Fibroblast of skin of scalp (primary cell): ENCODE data around the gene PRKG1.
"Not testable (repeated sequence)": the region's sequence is repeated elsewhere in the genome, so short reads cannot be mapped to it uniquely, and the experiment has no call there.

Experiments used
- DNase-seq: peaks from one replicate; pipeline ENCODE4 v3.0.0-alpha.2; 2013

PRKG1 gene

DNA sequence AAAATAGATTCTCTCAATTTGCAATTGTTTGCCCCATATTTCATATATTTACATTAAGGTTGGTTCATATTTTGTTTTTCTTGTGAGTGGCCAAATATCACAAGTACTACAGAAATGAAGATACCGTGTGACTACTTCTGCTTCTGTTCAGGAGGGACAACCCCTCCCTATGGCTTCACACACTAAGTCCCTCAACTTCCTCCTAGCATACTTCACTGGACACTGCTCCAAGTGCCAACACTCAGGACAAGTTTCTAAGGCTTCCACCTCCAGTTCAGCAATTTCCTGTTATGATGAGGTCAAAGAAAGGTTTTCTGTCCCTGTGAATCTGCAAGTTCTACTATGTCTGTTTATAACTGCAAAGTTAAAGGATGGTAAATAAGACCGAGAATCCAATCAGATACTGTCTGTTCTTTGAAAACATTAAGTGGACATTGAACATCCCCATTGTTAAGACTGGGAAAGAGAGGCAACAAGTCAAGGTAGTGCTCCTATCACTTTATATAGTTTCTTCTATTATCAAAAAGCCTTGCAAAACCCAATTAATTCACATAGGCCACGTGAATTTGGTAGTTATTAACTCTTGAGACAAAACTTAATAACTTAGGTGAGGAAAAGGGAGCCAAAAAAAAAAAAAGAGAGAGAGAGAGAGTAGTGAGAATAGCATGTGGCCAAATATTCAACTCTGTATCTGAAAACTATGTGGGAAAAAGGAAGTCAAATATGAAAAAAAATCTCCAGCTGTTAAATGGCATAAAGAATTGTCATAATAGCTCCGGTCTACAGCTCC, 1158.5 kb downstream of the PRKG1 start:
- DNase-seq, result no peak

DNA sequence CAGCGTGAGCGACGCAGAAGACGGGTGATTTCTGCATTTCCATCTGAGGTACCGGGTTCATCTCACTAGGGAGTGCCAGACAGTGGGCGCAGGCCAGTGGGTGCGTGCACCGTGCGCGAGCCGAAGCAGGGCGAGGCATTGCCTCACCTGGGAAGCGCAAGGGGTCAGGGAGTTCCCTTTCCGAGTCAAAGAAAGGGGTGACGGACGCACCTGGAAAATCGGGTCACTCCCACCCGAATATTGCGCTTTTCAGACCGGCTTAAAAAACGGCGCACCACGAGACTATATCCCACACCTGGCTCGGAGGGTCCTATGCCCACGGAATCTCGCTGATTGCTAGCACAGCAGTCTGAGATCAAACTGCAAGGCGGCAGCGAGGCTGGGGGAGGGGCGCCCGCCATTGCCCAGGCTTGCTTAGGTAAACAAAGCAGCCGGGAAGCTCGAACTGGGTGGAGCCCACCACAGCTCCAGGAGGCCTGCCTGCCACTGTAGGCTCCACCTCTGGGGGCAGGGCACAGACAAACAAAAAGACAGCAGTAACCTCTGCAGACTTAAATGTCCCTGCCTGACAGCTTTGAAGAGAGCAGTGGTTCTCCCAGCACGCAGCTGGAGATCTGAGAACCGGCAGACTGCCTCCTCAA, 1159.2 kb downstream of the PRKG1 start:
- DNase-seq, result not testable (repeated sequence)

DNA sequence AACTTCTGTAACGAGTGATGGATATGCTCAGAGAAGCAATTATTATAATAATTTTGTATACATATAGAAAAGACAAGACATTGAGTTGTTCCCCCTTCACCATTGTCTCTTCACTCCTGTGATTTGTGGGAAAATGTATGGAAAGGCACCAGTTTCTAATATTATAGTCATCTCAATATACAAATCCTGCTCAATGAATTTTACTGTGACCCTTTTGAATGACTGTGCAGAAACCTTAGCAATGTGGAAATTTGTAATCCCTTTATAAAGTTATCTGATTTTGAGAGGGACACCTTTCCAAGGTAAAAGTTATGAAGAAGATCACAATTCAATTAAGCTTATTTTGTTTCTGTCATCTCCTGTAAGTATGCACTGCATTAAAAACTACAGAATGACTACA, 1165.5 kb downstream of the PRKG1 start:
- no peak for DNase-seq

DNA sequence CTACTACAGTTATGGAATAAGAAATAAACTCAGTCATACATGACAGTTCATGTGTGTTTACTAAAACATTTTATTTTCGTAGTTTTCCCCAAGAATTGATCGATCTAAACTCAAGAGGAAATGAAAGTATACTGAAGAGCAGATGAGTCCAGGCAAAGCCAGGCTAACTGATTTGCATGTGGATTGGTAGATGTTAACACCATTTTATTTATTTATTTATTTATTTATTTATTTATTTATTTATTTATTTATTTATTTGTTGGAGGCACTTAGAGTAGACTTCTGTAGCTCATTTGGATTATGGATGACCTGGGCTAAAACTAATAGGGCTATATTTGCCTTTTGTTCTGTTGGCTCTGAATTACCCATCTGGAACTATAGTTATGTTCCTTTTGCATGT, 1171.3 kb downstream of the PRKG1 start:
- no peak for DNase-seq

DNA sequence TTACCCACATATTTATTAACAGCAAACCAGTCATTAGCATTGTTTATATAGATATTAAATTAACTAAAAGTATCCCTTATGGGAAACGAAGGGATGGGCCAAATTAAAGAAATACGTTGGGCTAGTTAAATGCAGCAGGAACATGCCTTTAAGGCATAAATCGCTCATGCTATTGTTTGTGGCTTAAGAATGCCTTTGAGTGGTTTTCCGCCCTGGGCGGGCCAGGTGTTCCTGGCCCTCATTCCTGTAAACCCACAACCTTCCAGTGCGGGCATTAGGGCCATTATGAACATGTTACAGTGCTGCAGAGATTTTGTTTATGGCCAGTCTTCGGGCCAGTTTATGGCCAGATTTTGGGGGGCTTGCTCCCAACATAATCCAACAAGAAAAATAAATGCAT, 1173.6 kb downstream of the PRKG1 start:
- not testable (repeated sequence) for DNase-seq

DNA sequence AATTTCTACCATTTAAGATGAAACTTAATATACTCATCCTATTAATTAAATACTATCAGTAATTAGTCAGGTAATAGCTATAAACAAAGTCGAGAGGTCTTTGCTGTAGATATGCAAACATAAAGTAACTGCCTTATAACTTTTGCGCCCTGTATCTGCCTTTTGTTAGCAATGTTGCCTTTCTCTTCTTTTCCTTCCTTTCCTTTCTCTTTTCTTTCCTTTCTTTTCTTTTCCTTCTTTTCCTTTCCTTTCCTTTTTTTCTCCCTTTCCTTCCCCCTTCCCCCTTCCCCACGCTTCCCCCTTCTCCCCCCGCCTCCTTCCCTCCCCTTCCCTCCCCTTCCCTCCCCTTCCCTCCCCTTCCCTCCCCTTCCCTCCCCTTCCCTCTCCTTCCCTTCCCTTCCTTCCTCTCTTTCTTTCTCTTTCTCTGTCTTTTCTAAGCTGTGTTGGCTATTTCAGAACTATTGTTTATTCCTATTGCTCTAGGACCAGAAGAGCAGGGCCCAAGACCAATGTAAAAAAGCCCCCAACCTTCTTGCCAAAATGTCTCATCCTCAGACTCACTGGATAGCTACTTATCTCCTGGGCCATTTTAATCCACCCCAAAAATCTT, 1174.5 kb downstream of the PRKG1 start:
- no peak for DNase-seq

DNA sequence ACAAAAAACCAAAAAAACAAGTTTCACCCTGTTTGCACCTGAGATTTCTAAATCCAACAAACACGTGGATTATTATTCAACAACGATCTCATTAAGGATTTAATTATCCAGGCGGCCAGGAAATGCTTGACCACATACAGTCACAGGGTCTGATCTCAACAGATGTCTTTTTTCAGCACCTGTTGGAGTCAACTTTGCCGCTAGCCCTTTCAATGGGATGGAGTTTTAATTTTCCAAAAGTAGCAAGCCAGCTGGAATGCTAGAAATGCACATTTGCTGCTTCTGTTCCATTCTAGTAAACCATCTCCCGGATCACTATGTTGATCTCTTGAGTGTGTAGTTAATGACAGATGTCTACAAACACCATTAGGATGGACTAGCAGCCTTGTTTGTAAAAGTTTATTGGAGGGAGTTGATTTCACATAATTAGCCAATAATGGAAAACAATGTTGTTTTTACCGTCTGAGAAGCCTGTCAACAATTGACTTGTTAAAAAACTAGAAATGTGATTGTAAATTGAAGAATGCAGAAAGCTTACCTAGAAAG, 1175.6 kb downstream of the PRKG1 start:
- no peak for DNase-seq

DNA sequence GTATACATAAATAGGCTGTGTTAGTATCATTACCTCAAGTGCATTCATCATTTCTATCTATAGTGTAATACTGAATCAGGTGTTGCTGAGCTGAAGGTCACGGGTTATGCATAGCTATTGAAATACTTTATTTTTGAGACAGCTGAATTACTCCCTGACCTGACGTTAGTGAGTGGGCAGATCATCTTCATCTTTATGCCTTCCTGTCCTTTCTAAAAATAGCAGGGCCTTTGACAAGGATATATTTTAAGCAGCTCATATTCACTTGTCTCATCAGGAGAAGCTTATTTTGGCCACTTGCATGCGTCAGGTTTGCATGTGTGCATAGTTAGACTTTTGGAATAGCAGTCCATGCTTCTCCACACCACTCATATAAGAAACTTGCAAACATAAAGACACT, 1176.2 kb downstream of the PRKG1 start:
- DNase-seq, result no peak

DNA sequence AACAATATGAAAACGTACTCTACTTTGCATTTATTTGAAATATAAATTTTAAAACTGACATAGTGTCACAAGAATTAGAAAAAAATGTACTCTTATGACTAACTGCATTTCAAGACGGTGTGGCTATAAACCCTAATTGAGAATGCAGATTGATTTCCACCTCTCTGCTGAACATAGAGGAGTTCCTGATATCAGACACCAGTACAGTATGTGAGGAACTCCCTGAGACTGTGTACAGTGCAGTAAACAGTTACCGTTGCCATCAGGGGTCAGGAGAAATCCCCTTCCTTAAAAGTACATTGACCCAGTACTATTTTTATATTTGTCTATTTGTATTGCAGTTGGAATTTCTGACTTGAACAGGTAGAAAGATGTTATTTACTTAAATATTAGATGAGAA, 1178.0 kb downstream of the PRKG1 start:
- no peak for DNase-seq

DNA sequence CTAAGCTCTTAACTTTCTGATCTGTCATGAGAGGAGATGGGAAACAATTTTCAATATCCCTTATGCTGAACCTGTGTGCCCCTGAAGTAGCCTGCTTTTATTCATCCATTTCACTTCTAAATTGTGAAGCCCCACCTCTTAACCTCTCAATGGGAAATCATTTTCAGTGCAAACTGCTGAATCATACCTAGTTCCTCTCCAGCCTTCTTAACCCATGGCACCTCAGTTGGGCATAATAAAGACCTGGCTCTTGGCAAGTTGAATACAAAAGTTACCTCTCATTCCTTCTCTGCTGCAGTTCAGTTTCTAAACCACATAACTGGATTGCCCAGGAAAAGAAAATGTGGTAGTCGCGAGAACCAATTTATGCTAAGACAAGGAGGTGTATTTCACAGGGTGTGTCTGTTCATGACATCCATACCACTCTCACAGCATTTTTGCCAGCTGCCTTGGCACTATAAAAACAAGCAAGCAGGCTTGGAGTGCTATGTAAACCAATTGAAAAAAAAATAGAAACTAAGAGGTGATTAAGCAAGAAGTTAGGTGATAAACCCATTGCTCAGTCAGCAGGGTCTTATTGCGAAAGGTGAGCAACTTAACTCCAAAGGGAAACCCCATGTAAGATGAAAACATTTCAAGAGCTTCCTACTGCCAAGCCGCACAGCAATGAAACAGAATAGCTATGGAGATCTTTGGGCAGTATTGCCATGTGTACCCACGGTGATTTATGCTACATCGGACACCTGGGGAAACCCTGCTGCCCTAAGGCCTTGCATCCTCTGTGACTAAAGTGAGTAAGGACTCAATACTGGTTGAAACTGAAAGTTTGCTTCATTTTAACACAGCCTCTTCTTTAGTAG, 1182.8 kb downstream of the PRKG1 start:
- DNase-seq, result no peak

DNA sequence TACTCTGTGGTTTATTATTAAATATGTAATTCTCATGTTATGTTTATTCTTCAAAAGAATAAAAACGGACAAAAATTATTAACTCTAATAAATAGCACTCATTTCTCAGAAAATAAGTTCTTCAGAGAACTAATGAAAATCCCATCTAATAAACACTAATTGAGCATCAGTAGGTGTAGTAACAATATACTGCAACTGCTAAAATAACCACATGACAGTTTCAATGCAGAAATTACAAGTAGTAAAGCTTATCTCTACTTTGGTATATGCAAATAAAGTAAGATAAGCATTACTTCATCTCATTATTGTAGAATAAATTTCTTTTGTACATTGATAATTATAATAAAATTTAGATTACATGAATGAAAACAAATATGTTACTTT, 1183.4 kb downstream of the PRKG1 start:
- no peak for DNase-seq

DNA sequence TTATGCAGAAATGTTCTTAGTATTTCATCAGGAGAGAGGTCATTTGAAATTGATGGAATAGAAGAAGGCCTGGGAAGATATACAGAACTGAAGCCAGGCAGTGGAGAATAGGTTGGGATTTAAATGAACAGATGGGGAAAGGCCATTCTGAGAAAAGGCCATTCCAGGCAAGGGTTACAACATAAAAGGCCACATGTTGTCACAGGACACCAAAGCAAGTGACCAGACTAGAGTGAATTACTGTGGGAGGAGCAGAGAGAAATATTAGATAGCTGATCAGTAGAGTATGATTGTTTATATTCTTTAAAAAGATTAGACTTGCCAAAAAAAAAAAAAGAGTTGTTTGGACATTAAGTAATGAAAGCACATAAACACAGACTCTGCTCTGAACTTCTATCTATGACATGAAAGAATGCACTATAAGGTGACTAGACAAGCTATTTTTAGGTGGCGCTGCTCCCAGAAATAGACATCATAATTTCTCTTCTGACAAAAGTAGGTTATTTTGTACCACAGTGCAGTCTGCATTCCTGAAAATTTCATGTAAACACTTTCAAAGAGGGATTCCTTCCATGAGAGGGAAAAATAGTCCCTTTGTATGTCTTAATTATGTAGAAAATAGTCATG, 1184.6 kb downstream of the PRKG1 start:
- DNase-seq, result peak; percentile 34

DNA sequence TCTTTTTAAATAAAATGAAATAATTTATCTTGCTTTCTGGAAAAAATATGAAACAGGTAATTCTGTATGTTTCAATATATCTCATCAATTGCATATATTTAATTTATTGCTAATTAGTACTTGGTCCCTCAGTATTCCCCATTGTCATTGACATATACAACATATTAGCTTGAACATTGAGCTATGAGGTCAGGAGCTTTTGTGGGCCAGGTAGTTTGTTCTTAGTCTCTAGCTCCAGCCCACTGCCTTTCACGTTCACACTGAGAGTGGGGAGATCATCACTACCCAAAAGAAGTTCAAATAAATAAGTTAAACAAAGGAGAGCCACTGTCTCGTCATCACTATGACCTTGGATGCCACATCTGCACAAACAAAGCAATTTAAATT, 1185.1 kb downstream of the PRKG1 start:
- DNase-seq, result no peak

DNA sequence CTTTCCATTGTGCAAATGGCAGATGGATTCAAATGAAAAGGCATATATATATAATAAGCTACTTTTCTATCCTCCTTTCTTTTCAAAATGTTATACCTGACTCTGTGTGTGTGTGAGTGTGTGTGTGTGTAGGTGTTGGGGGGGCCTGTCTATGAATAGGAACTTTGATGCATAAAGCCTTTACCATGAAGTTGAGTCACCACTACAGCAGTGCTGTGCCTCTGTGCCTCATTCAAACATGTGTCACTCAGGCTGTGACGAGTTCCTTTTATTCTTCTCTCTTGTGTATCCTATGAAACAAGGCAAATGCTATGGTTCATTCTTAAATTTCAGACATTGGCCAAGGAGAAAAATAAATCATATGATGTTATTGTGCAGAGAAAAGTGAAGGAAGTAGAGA, 1187.1 kb downstream of the PRKG1 start:
- no peak for DNase-seq

DNA sequence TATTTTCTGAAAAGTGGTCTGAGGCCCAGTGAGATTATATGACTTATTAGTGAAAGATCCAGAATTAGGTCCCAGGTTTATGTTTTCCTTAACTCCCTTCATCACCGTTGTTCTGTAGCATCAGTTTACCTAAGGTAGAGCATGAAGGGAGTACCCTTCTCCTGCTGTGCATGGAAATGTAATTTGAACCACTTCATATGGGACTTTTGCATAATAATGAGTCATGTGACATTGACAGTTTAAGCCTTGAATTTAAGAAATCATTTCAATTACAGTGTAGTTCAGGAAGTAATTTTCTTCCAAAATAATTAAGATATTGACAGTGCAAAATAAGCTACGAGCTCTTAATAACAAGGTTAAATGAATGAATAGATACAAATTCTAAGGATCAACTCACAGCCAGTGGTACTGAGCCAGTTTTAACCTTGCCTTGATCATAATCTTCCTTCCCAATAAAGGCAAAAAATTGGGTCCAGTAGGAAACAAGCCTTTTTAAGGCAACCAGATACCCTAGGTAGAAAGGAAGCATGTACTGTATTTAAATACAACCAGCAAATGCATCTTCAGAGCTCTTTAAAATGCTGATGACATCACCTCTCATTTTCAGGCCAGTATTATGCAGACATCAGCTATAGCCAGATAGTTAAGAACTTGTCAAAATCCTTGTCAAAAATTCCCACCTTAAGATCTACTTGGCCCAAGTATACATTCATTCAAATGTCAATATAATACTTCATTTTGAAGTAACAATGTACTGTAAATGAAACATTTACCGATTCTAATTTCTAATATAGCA, 1191.0 kb downstream of the PRKG1 start:
- DNase-seq, result no peak

DNA sequence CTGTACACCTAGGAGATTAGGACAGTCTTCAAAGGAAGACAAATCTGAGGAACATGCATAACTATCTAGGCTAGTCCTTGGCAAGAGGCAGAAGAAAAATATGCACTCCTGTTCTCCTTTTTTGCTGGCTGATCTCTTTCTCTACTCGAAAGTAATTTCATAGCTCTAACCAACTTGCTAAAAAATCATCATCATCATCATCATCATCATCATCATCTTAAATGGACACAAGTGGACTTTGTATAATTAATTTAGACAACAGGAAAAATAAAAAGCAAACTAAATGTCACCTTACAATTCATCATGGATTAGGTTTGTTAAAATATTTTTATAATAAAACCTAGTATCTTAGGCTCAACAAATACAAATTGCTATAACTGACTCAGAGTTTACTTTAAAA, 1192.6 kb downstream of the PRKG1 start:
- no peak for DNase-seq

DNA sequence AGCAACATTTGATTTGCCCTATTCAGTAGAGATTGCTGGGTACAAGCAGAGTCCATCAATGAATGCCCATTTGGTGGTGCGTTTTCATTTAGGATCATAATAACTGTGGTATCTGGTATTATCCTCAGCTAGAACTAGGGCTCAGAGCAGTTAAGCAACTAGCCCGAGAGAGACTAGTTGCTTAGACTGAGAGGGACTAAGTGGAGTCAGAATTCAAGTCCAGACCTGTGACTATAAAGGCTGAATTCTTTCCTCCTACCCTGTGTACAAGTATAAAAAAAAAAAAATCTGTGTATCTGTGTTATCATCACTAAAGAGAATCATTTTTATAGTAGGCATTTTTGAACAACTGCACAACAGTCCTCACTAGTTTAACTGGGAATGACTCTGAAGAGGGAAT, 1194.5 kb downstream of the PRKG1 start:
- no peak for DNase-seq

DNA sequence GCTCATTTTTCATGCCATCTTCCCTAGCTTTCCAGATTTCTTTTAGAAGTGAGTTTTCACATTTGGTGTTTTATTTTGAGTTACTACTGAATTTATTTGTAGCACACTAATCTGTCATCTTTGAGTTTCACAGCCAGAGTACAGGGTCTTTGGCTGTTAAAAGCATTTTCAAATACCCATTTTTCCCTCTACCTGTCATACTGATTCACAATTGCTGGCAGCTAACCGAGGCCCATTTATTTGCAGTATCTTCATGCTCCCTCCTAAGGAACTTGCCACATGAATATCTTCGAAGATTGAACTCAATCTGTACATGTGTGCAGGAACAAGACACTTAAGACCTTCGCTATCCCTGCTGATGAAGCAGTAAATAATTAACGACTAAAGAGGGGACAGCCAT, 1194.9 kb downstream of the PRKG1 start:
- DNase-seq, result no peak

DNA sequence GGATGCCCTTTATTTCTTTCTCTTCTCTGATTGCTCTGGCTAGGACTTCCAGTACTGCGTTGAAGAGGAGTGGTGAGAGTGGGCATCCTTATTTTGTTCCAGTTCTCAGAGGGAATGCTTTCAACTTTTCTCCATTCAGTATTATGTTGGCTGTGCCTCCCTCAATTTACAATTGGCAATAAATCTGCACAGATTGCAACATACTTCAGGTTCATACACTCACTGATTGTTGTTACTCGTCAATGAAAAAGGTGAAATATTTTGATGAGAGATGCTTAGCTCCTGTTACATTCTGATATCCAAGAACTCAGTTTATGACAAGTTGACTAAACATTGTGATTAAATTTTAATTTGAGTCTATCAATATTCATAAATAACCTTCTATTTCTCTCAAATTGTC, 1201.9 kb downstream of the PRKG1 start:
- no peak for DNase-seq

DNA sequence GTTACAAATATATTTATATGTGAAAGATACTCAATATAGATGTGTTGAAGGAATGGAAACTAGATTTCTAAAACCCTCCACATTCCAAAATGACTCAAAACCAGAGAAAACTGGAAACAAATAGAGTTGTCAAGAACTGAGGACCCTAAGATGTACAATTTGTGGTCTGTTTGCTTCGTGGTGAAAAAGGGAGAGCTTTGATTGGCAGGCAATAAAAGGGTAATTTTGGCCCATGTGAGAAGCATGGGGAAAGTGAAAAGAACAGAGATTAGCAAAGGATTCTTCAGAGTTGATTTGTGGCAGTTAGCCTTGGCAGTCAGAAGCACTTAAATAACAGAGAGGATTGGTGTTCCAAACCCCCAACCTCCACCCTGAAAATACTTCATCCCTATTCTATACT, 1202.7 kb downstream of the PRKG1 start:
- no peak for DNase-seq

DNA sequence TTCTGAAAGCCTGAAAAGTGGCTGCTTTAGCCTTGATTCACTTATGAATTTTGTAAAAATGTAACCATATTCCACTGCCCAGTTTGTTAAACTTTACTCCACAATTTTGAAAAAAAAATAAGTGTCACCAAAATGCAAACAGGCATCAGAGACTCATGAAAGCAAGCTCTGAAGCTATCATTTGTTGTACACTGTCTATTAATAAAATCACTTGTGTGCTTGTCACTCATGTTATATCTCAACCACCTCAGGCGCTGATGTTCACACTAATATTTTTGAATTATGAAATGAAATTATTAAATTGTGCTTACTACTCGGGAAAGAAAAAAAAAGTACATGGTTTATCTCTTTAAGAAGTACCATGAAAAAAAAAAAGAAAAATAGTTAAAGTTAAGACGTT, 1205.3 kb downstream of the PRKG1 start:
- no peak for DNase-seq

DNA sequence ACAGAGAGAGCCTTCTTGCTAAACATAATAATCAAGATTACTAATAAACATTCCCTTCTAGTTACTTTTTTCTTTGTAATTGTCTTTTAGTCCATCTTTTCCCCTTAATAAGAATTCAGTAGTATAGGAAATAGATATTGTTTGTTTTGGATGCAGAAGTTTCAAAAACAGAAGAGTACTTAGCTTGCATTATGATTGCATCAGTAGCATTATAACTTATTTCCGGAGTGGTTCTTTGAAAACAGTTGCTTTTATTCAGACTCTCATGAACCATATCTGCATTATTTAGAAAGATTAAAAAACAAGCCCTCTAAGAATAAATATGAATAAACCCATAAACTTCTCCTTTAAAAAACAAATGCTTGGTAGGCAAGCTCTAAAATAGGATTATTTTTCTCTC, 1205.8 kb downstream of the PRKG1 start:
- peak; percentile 18 for DNase-seq
